Loucy (cell line): Measurements from ENCODE around the gene ZMYND8.

Experiments
- H2AFZ ChIP-seq: fragments of 200-600 bp; sonication (generic); 2 replicates; pipeline ENCODE4 v1.6.0; 2016; ENCODE audit warnings: antibody characterized with exemption, mild to moderate bottlenecking, low read length, moderate library complexity
- H3F3A ChIP-seq: fragments of 200-600 bp; 2 replicates; pipeline ENCODE4 v1.6.0; 2016; ENCODE audit warnings: antibody characterized with exemption, low read depth, mild to moderate bottlenecking
- H3K27me3 ChIP-seq: fragments of 200-600 bp; sonication (generic); 2 replicates; pipeline ENCODE4 v1.6.1; 2014; ENCODE audit warnings: low read length, mild to moderate bottlenecking; ENCODE audit not compliant: insufficient read depth, poor library complexity, severe bottlenecking
- H3K36me3 ChIP-seq: fragments of 200-600 bp; sonication (generic); 2 replicates; pipeline ENCODE4 v1.6.1; 2016; ENCODE audit warnings: low read length; ENCODE audit not compliant: insufficient read depth
- H3K4me1 ChIP-seq: fragments of 200-600 bp; sonication (generic); 2 replicates; pipeline ENCODE4 v1.5.1; 2014; ENCODE audit warnings: low read length, mild to moderate bottlenecking; ENCODE audit not compliant: insufficient read depth, poor library complexity, severe bottlenecking
- H3K4me2 ChIP-seq: fragments of 200-600 bp; sonication (generic); 2 replicates; pipeline ENCODE4 v1.6.0; 2014; ENCODE audit warnings: antibody characterized with exemption, low read length, low read depth, mild to moderate bottlenecking; ENCODE audit not compliant: poor library complexity, severe bottlenecking
- H3K4me3 ChIP-seq: fragments of 200-600 bp; sonication (generic); 2 replicates; pipeline ENCODE4 v1.5.1; 2014; ENCODE audit warnings: low read length, mild to moderate bottlenecking, mixed read lengths; ENCODE audit not compliant: poor library complexity, severe bottlenecking
- H3K79me2 ChIP-seq: fragments of 200-600 bp; sonication (generic); 2 replicates; pipeline ENCODE4 v1.6.1; 2014; ENCODE audit warnings: low read length; ENCODE audit not compliant: insufficient read depth
- H3K9ac ChIP-seq: fragments of 200-600 bp; sonication (generic); 2 replicates; pipeline ENCODE4 v1.6.0; 2014; ENCODE audit warnings: mild to moderate bottlenecking, low read depth, low read length, moderate library complexity; ENCODE audit not compliant: poor library complexity, severe bottlenecking
- H3K9me2 ChIP-seq: fragments of 200-600 bp; sonication (generic); replicated peaks from 2 replicates; pipeline ENCODE4 v1.6.1; 2016; ENCODE audit warnings: low read depth, low read length, mixed read lengths
- H3K9me3 ChIP-seq: fragments of 200-600 bp; sonication (generic); 2 replicates; pipeline ENCODE4 v1.6.1; 2014; ENCODE audit warnings: mild to moderate bottlenecking, antibody characterized with exemption, low read length, low read depth; ENCODE audit not compliant: insufficient read depth
- H4K20me1 ChIP-seq: fragments of 200-600 bp; sonication (generic); 2 replicates; pipeline ENCODE4 v1.6.0; 2014; ENCODE audit warnings: antibody characterized with exemption, low read length, mild to moderate bottlenecking; ENCODE audit not compliant: insufficient read depth, poor library complexity, severe bottlenecking
- EZH2phosphoT487 ChIP-seq: fragments of 200-600 bp; IDR thresholded peaks from 2 replicates; pipeline ENCODE4 v1.6.1; 2018; ENCODE audit warnings: antibody characterized with exemption, mild to moderate bottlenecking, moderate library complexity, borderline replicate concordance
- TF ChIP-seq, protein P1 (sequence below): fragments of 200-600 bp; sonication (generic); conservative IDR thresholded peaks from 2 replicates; pipeline ENCODE4 v1.5.1; 2014; ENCODE audit warnings: mild to moderate bottlenecking, antibody characterized with exemption, low read length

Gene ZMYND8

GRCh38 chr20:47285189-47285588 lies 71.3 kb downstream of the ZMYND8 start:
- Histone ChIP-seq H3K9me2 (no peaks in the 10 kb centered on the region), H3K36me3 (peaks cover 95% of the 10 kb centered on the region), H3K9ac (no peak overlapping the region), H3K4me3 (no peak overlapping the region), H3K27me3 (no peaks in the 10 kb centered on the region), H3K79me2 (no peaks in the 10 kb centered on the region), H4K20me1 (no peaks in the 10 kb centered on the region), H2AFZ (no peak overlapping the region), H3F3A (no peaks in the 10 kb centered on the region), H3K9me3 (no peaks in the 10 kb centered on the region), H3K4me1 (no peaks in the 10 kb centered on the region), H3K4me2 (no peak overlapping the region)
- TF ChIP-seq EZH2phosphoT487: no peak
- TF ChIP-seq, protein P1, sequence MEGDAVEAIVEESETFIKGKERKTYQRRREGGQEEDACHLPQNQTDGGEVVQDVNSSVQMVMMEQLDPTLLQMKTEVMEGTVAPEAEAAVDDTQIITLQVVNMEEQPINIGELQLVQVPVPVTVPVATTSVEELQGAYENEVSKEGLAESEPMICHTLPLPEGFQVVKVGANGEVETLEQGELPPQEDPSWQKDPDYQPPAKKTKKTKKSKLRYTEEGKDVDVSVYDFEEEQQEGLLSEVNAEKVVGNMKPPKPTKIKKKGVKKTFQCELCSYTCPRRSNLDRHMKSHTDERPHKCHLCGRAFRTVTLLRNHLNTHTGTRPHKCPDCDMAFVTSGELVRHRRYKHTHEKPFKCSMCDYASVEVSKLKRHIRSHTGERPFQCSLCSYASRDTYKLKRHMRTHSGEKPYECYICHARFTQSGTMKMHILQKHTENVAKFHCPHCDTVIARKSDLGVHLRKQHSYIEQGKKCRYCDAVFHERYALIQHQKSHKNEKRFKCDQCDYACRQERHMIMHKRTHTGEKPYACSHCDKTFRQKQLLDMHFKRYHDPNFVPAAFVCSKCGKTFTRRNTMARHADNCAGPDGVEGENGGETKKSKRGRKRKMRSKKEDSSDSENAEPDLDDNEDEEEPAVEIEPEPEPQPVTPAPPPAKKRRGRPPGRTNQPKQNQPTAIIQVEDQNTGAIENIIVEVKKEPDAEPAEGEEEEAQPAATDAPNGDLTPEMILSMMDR: no peak

DNA sequence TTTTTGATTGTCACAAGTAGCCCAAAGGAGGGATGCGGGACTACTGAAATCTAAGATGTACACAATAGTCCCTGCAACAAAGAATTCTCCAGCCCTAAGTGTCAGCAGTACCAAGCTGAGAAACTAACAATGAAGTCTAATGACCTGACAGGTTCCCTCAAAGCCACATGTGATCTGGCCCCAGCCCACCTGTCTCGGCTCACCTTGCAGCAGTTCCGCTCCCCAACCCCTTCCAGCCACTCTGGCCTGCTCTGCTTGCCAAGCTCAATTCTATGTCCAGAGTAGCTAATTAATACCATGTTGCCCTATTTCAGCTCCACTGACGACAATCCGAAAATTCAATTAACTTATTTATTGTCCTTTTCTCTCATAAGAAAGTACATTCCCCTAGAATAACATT lies 72.1 kb downstream of the ZMYND8 start:
- H3K9ac ChIP-seq: no peak overlapping the region
- no peaks in the 10 kb centered on the region for H3F3A ChIP-seq
- H3K79me2 ChIP-seq: no peaks in the 10 kb centered on the region
- H3K4me1 ChIP-seq: no peaks in the 10 kb centered on the region
- no peak for TF ChIP-seq EZH2phosphoT487
- TF ChIP-seq, protein P1: no peak
- H3K9me3 ChIP-seq: no peaks in the 10 kb centered on the region
- H3K4me2 ChIP-seq: no peak overlapping the region
- H2AFZ ChIP-seq: no peak overlapping the region
- no peaks in the 10 kb centered on the region for H4K20me1 ChIP-seq
- H3K4me3 ChIP-seq: no peak overlapping the region
- no peaks in the 10 kb centered on the region for H3K27me3 ChIP-seq
- no peaks in the 10 kb centered on the region for H3K9me2 ChIP-seq
- H3K36me3 ChIP-seq: peaks cover 95% of the 10 kb centered on the region

DNA sequence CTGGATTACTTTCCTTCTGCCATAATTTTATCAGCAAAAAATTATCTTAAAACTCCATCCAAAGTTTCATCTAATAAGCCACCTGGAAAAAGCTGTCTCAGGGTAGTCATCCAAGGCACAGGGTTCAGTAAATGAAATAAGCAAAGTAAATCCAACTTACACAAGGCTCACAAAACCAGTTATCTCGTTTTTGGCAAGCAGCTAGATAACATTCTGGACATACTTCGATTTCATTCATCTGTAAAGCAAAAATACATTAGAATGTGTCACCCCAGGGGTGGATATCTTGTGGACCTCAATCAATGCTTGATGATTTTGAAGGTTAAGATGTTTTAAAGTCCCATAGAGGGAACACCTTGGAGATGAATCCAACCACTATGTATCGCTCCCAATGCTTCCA lies 73.1 kb downstream of the ZMYND8 start:
- H3K27me3 ChIP-seq: no peaks in the 10 kb centered on the region
- no peaks in the 10 kb centered on the region for H3K79me2 ChIP-seq
- H3K4me3 ChIP-seq: no peak overlapping the region
- no peaks in the 10 kb centered on the region for H3K9me2 ChIP-seq
- peaks cover 95% of the 10 kb centered on the region for H3K36me3 ChIP-seq
- H4K20me1 ChIP-seq: no peaks in the 10 kb centered on the region
- no peaks in the 10 kb centered on the region for H3K4me1 ChIP-seq
- H2AFZ ChIP-seq: no peak overlapping the region
- H3K9ac ChIP-seq: no peak overlapping the region
- H3F3A ChIP-seq: no peaks in the 10 kb centered on the region
- TF ChIP-seq, protein P1: no peak
- TF ChIP-seq EZH2phosphoT487: no peak
- H3K9me3 ChIP-seq: no peaks in the 10 kb centered on the region
- H3K4me2 ChIP-seq: no peak overlapping the region
